ENCODE results near the gene KCND3.

KCND3 gene

DNA sequence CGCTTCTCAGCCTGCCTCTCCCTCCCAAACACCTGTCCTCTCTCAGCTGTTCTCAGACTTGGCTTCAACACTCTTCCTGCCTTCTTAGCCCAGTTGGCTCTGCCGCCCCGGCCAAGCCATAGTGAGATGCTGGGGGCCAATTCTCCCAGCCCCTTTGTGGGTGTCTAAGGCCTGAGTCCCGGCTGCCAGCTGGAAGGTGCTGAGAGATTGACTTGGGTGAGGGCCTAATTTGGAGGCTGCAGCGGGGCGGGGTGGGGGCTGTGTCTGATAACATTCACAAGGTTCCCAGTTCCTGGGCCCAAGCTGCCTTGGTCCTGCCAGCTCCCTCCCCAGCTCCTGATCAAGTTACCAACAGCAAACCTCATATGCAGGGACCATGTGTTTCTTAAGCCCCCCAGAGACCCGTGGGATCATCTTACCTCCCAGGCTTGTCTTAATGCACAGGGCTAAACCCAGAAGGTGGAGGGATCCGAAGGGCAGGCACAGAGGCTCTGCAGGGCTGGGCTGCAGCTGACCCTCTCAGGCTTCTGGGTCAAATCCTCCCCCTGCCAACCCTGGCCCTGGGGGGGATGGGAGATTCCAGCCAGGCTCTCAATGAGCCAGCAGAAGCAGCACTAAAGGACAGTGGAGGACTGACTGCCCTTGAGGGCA is 260.1 kb downstream of the KCND3 start:
- POLR2A ChIA-PET, result no interaction called here
- CTCF ChIA-PET, result interaction anchor here (0.8 to 3.7 kb wide), 6 partner anchors 8 to 28 kb away, joined by 3 to 45 read pairs (median 4); partner anchors contain the start of gene INKA2
- no peak for DNase-seq (ENCODE audit: low read depth, low spot score)
- no peak for TF ChIP-seq CTCF (IDR thresholded peaks at IDR 0.05; ENCODE audit: insufficient read depth, low read length, missing control alignments)
- no peak overlapping the region for H3K4me3 ChIP-seq (ENCODE audit: low read depth, low read length)

GRCh38 chr1:111727056-111727455 is 262.4 kb downstream of the KCND3 start:
- no peak for TF ChIP-seq CTCF (IDR thresholded peaks at IDR 0.05; ENCODE audit: insufficient read depth, low read length, missing control alignments)
- ChIA-PET POLR2A (no interaction called here), CTCF (interaction anchor here (0.7 to 3.7 kb wide), 3 partner anchors 11 to 43 kb away, joined by 5 to 45 read pairs (median 26); partner anchors contain the start of gene INKA2)
- DNase-seq (ENCODE audit: low read depth, low spot score), result no peak
- no peak overlapping the region for H3K4me3 ChIP-seq (ENCODE audit: low read depth, low read length)

DNA sequence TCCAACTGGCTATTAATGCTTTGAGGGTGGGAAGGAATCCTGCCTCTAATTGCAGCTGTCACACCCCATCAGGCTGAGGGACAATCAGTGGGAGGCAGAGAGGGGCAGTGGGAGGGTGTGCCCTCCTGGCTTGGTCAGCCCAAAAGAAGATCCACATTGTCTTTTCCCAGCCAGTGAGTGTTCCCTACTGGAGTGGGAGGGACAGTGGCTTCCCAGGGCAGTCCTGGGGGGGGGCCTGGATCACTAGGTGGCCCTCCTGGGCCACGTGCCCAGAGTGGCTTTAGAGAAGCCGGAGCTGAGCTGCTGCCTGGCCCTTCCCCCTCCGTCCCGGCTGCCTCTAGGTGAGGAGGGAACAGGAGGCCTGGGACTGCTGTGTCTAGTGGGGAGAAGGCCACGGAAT is 264.3 kb downstream of the KCND3 start:
- H3K4me3 ChIP-seq (ENCODE audit: low read depth, low read length), result no peak overlapping the region
- no peak for TF ChIP-seq CTCF (IDR thresholded peaks at IDR 0.05; ENCODE audit: insufficient read depth, low read length, missing control alignments)
- no peak for DNase-seq (ENCODE audit: low read depth, low spot score)
- POLR2A ChIA-PET, result no interaction called here
- CTCF ChIA-PET, result interaction anchor here (0.8 to 1.6 kb wide), 5 partner anchors 9 to 41 kb away, joined by 3 to 5 read pairs (median 4); no protein-coding TSS in a partner anchor

GRCh38 chr1:111723871-111724270 is 265.6 kb downstream of the KCND3 start:
- ChIA-PET CTCF (interaction anchor here (1.6 kb wide), 1 partner anchor 42 kb away, joined by 3 read pairs; no protein-coding TSS in a partner anchor), POLR2A (no interaction called here)
- H3K4me3 ChIP-seq (ENCODE audit: low read depth, low read length), result no peak overlapping the region
- TF ChIP-seq CTCF (IDR thresholded peaks at IDR 0.05; ENCODE audit: insufficient read depth, low read length, missing control alignments), result no peak
- DNase-seq (ENCODE audit: low read depth, low spot score), result no peak

GRCh38 chr1:111723091-111723806 is 266.2 kb downstream of the KCND3 start:
- no peak for TF ChIP-seq CTCF (IDR thresholded peaks at IDR 0.05; ENCODE audit: insufficient read depth, low read length, missing control alignments)
- CTCF ChIA-PET, result interaction anchor here (1.0 kb wide), 1 partner anchor 10 kb away, joined by 4 read pairs; no protein-coding TSS in a partner anchor
- POLR2A ChIA-PET, result no interaction called here
- no peak for DNase-seq (ENCODE audit: low read depth, low spot score)
- no peak overlapping the region for H3K4me3 ChIP-seq (ENCODE audit: low read depth, low read length)

All from AG04449 (cell line).